H54 (cell line): ENCODE data around the gene GSE1.

Source experiments
- DNase-seq: peaks from one replicate; pipeline ENCODE4 v3.0.0; 2011; ENCODE audit warnings: low spot score, mixed read lengths; ENCODE audit not compliant: insufficient read length
- FAIRE-seq: peaks from 3 replicates; lab custom pipeline; 2011; peaks lifted over from hg19 to GRCh38; lab: Jason Lieb, UNC
- POLR2A ChIP-seq: IDR thresholded peaks from 2 replicates; pipeline ENCODE4 v1.6.1; 2011; ENCODE audit warnings: low read depth, mild to moderate bottlenecking, low read length

The GSE1 gene

DNA sequence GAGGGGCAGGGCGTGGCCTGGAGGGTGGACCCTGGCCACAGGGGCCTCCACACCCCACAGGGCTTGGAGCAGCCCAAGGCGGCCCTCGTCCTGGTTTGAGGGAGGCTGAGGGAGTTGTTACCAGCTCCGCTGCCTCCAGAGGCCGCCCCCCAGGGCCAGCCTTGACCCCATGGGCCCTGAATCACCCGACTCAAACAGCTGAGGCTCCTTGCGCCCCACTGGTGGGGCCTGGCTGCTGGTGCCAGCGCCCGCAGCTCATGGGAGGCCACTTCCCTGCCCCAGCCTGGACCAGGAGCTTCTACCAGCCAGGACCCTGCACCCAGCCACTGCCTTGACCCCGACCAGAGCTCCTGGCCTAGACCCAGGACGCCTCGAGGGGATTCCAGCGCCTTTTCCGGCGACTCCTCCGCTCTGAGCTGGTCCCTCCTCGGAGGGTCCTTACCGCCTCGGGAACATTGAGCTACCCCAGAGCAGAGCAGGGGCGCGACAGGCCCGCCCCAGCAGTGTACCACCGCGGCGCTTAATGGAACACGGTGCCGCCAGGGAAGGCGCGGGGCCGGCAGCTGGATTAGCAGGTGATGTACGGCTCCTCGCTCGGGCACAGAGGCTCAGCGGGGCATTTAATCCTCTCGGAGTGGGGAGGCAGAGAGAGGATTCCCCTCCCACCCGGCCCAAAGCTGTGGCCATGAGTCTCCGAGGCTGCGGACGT is 37.2 kb downstream of the GSE1 start:
- DNase-seq (no peak), FAIRE-seq (no peak)
- TF ChIP-seq POLR2A, result no peak

DNA sequence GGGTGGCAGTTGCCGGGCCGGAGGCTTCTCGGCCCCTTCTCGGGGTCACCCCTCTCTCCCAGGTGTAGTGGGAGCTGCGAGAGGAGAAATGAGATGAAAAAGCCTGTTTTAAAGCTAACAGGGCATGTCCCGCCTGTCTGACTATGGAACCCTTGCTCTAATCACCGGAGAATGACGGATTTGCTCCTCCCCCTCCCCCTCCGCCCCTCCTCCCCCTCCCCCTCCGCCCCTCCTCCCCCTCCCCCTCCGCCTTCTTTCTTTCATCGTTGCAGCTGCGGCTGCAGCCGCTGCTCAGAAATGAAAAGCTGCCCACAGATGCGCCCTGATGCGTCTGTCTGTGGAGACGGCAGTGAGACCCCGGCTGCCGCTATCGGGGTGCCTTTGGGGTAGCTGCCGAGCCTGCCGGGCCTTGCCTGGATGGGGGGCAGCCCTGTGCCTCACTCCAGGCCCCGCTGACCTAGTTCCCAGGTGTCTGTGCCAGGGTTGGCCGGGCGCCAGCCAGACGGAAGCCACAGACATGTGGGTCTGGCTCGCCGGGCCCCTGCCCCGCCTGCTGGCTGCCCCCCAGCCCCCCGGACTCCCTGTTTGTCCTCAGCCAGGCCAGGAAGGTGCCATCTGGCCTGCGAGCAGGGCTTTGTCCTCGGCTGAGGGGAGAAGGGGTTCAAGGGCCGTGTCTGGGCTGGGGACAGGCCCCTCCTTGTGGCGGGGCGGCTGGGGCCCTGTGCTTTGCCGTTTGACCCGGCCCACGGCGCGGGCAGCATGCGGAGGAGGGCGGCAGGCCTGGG is 37.9 kb downstream of the GSE1 start:
- DNase-seq (no peak), FAIRE-seq (no peak)
- no peak for TF ChIP-seq POLR2A

DNA sequence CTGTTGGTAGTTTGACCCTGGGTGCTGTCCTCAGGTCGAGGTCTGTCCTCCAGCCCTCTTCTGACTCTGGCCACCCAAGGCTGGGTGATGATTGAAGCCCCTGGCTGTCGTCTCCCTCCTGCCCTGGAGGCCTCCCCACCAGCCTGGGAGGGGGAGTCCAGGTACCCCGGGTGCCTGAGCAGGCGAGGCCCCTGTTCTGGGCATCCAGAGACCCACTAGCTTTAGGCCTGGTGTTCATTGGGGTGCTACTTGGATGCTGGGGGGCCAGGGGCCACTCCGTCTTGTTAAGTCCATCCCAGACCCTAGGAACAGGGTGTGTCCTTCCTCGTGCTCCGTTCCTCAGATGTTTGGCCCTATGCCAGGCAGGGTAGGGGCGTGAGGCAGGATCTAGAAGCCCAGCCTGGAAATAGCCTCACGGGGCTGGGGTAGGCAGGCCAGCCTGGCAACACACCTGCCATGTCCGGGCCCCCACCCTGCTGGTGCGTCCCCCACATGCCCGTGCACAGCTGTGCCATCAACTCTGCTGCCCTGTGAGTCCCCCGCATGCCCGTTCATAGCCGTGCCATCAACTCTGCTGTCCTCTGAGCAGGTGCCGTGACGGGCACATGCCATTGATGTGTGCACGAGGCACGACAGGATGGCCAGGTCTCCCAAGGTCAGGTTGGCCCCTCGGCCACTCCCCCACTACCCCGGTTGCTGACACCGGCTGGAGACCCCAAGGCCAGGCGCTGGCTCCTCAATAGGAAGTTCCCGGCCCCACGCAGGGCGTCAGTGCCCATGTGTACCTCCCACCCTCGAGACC is 38.7 kb downstream of the GSE1 start:
- FAIRE-seq (no peak), DNase-seq (no peak)
- TF ChIP-seq POLR2A, result no peak

DNA sequence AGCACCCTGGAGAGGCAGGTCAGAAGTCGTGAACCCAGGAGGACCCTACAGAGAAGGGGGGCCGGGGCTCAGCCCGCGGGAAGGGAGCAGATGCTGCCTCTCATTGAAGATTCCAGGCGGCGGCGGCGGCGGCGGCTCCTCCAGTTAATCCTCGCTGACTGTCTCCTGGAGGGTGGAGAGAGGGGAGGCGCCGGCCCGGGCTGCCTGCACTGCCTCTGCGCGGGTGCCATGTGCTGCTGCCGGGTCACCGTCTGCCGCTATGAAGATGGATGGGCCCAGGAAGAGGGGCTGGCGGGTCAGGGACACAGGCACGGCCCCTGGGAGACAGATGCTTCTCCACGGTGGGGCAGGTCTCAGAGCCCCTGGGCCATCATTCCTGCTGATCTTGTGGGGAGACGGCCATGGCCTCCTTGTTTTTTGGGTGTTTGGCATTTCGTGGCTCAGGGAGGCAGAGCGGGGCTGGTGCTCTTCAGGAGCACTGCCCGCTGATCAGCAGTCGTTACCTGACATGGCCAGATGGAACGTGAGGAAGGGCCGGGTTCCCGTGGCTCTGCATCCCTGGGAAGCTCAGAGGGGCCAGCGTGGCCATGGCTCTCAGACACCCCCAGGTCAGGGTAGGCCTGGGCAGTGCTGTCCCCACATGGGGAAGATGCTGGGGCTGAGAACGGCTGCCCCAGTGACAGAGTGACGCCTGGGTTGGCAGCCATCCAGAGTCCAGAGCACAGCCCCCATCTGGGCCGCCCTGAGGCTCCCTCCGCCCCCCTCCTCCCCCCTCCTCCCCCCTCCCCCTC is 39.5 kb downstream of the GSE1 start:
- DNase-seq (no peak), FAIRE-seq (no peak)
- no peak for TF ChIP-seq POLR2A

DNA sequence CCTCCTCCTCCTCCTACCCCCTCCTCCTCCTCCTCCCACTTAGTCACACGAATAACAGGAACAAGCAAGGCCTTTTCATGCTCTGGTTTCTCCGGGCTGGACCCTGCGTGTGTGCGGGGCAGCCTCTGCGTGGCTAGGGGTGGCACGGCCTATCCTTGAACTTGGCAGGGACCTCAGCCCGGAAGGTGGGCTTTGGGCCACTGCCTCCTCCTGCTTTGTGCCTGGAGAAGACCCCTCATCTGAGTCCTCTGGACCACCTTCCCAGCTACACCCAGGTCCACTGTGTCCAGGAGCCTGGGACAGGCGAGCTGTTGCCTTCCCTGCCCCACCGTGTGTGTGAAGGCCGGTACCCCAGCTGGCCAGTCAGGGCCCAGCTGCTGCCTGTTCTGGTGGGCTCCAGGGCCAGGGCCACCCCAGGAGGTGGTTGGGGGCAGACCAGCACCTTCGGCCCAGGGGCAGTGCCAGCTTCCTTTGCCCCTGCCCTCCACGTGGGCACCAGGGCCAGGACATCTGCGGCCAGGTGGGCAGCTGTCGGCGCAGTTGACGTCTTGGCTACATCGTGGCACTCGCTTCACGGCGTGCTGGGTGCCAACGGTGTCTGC is 40.3 kb downstream of the GSE1 start:
- FAIRE-seq (no peak), DNase-seq (no peak)
- TF ChIP-seq POLR2A, result no peak

DNA sequence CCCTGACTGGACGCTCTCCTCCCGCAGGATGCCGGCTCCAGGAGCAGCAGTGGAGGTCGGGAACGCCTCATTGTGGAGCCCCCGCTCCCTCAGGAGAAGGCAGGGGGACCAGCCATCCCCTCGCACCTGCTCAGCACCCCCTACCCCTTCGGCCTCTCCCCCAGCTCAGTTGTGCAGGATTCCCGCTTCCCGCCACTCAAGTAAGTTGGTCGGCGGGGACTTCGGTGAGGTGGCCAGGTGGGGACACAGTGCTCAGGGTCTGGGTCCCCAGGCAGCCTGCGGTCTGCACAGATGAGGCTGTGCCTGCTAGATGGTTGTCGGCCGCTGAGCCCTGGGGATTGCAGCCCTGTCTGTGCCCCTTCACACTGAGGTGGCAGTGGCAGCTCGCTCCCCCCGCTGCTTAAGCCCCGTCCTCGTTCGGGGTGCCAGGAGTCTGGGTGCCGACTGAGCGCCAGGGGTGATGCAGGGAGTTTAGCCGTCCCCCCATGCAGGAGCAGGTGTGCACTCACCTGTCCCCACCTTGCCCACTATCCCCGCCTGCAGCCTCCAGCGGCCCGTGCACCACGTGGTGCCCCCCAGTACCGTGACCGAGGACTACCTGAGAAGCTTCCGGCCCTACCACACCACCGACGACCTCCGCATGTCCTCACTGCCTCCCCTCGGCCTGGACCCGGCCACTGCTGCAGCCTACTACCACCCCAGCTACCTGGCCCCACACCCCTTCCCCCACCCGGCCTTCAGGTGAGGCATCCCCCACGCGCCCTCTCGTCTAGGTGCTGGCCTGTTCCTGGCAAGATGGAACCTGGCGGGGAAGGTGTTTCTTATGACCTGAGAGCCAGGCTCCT is 41.4 kb downstream of the GSE1 start:
- DNase-seq (no peak), FAIRE-seq (no peak)
- TF ChIP-seq POLR2A, result no peak

DNA sequence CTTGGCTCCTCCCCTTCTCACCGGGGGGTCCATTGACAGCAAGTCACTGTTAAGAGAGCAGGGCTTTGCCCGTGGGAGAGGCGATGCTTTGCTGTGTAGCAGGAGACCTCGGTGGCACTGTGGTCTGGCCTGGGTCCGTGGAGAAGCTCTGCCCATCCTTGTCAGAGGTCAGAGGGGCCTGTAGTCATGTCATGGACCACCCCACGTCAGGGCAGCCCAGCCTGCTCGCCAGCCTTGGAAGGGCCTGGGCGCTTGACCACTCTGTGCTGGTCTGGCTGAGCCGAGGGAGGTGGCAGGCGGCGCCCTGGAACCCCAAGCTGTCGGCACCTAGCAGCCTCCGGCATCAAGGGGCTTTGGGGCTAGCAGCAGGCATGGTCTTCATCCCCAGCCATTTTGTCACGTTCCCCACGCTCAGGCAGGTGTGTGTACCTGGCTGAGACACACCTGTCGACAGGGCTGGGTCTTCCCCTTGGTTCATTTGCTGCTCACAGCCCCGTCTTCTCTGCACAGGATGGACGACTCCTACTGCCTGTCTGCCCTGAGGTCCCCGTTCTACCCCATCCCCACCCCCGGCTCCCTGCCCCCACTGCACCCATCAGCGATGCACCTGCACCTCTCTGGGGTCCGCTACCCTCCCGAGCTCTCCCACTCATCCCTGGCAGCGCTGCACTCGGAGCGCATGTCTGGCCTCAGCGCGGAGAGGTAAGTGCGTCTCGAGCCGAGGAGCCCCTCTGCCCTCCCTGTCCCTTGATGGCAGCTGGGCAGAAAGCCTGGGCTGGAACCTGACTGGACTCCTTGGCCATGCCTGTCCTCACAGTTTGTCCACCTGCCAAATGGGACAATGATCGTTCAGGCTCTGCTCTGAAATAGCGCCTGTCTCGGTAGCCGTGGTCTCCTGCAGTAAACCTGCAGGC is 42.4 kb downstream of the GSE1 start:
- no peak for TF ChIP-seq POLR2A
- DNase-seq (no peak), FAIRE-seq (no peak)

DNA sequence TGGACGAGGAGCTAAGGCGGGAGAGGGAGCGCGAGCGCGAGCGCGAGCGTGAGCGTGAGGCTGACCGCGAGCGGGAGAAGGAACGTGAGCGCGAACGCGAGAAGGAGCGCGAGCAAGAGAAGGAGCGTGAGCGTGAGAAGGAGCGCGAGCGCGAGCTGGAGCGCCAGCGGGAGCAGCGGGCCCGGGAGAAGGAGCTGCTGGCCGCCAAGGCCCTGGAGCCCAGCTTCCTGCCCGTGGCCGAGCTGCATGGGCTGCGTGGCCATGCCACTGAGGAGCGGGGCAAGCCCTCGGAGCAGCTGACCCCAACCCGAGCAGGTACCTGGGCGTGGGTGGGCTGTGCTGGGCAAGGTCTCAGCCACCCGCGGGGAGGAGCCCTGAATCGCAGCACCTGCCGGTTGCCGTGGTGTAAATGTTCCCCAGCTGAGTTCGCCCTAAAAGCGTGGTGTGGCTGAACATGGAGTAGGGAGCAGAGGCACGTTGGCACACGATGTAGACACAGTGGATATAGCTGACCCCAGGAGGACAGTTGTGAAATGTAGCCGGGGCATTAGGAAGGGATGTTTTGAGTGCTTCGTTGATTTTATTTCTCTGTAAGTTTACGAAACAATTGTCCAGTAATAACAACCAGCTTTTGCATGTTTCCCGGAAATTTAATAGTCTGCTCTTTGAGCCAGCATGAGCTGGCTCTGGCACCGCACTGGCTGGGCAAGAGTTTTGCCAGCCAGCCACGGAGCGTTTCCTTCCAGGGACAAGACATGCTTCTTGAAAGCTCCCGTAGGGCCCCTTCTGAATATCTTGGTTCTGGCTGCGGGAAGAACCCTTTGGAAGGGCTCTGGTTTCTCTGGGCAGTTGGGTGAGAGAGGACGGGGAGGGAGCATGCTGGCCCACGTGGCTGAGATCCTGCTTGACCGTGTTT is 43.5 kb downstream of the GSE1 start:
- DNase-seq, result no peak
- no peak for TF ChIP-seq POLR2A
- FAIRE-seq, result no peak

DNA sequence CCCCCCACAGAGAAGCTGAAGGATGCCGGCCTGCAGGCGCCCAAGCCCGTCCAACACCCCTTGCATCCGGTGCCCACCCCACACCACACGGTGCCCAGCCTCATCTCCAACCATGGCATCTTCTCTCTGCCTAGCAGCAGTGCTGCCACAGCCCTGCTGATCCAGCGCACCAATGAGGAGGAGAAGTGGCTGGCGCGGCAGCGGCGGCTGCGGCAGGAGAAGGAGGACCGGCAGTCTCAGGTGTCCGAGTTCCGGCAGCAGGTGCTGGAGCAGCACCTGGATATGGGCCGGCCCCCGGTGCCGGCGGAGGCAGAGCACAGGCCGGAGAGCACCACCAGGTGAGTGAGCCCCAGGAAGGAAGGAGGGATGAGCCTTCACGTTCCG is 44.1 kb downstream of the GSE1 start:
- DNase-seq, result no peak
- FAIRE-seq, result no peak
- no peak for TF ChIP-seq POLR2A

DNA sequence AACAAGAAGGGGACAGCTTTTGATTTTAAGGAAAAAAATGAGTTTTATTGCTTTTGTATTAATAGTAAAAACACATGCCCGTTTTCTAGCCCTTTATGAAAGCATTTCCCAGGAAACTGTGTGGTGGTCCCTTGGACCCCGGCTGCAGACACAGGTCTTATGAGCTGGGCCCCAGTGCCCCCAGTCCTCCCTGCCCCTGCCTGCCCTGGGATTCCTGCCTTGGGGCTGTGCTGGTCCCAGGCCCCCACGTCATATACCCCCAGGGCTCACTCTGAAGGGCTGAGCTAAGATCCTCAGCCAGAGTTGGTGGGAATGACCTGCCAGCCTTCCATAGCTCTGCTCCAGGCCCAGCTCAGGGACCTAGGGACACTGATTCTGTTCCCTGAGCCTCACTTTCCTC is 44.9 kb downstream of the GSE1 start:
- DNase-seq (no peak), FAIRE-seq (no peak)
- no peak for TF ChIP-seq POLR2A
